ENCODE data around the gene APBA3. TPM values are rescaled to one million over a fixed set of nuclear protein-coding genes. Genes with fewer than 3 reads are reported as not detected.

The APBA3 gene
- total RNA-seq, 1 donor from 2014 or later = 51.2 TPM

GRCh38 chr19:3778899-3779723 is 17.6 kb upstream of the APBA3 start:
- DNase-seq (no peak), ATAC-seq (ENCODE audit: low read depth) (no peak)
- peaks cover 13% of the 10 kb centered on the region for H3K9me3 Mint-ChIP-seq
- H3K4me3 Mint-ChIP-seq = no peak overlapping the region
- H3K27ac Mint-ChIP-seq = no peak overlapping the region
- CTCF ChIA-PET = no interaction called here
- intact Hi-C loops (cut with micrococcal nuclease) = no loop called here
- TF ChIP-seq CTCF (IDR thresholded peaks at IDR 0.05) = no peak
- peaks cover 10% of the 10 kb centered on the region for H3K36me3 Mint-ChIP-seq (ENCODE audit: low read depth)
- no peaks in the 10 kb centered on the region for H3K27me3 Mint-ChIP-seq
- H3K4me1 Mint-ChIP-seq = no peaks in the 10 kb centered on the region
- POLR2A ChIA-PET = interaction anchor here (0.7 to 1.7 kb wide), 2 partner anchors 17 to 69 kb away, joined by 3 to 6 read pairs; partner anchors contain the start of gene MRPL54

- TF ChIP-seq CTCF (IDR thresholded peaks at IDR 0.05) = no peak
- no peaks in the 10 kb centered on the region for H3K4me1 Mint-ChIP-seq
- peaks cover 10% of the 10 kb centered on the region for H3K36me3 Mint-ChIP-seq (ENCODE audit: low read depth)
- no peaks in the 10 kb centered on the region for H3K27me3 Mint-ChIP-seq
- POLR2A ChIA-PET = interaction anchor here (0.7 to 1.7 kb wide), 2 partner anchors 16 to 70 kb away, joined by 3 to 6 read pairs; partner anchors contain the start of gene MRPL54
- intact Hi-C loops (cut with micrococcal nuclease) = no loop called here
- CTCF ChIA-PET = no interaction called here
- no peak overlapping the region for H3K4me3 Mint-ChIP-seq
- DNase-seq (no peak), ATAC-seq (ENCODE audit: low read depth) (no peak)
- no peak overlapping the region for H3K27ac Mint-ChIP-seq
- H3K9me3 Mint-ChIP-seq = peaks cover 13% of the 10 kb centered on the region
Observed at GRCh38 chr19:3778104-3778867, 16.8 kb upstream of the APBA3 start.

- H3K36me3 Mint-ChIP-seq (ENCODE audit: low read depth) = peaks cover 3% of the 10 kb centered on the region
- H3K27me3 Mint-ChIP-seq = no peaks in the 10 kb centered on the region
- peaks cover 4% of the 10 kb centered on the region for H3K9me3 Mint-ChIP-seq
- DNase-seq (no peak), ATAC-seq (ENCODE audit: low read depth) (no peak)
- H3K27ac Mint-ChIP-seq = no peak overlapping the region
- H3K4me3 Mint-ChIP-seq = no peak overlapping the region
- ChIA-PET CTCF (no interaction called here), POLR2A (no interaction called here)
- TF ChIP-seq CTCF (IDR thresholded peaks at IDR 0.05) = no peak
- H3K4me1 Mint-ChIP-seq = no peaks in the 10 kb centered on the region
- intact Hi-C loops (cut with micrococcal nuclease) = no loop called here
Observed at GRCh38 chr19:3776479-3777040, 15.1 kb upstream of the APBA3 start.

- DNase-seq = no peak
- H3K4me1 Mint-ChIP-seq = no peaks in the 10 kb centered on the region
- H3K4me3 Mint-ChIP-seq = no peak overlapping the region
- CTCF ChIA-PET = no interaction called here
- no peak overlapping the region for H3K27ac Mint-ChIP-seq
- TF ChIP-seq CTCF (IDR thresholded peaks at IDR 0.05) = no peak
- no peaks in the 10 kb centered on the region for H3K27me3 Mint-ChIP-seq
- no peaks in the 10 kb centered on the region for H3K9me3 Mint-ChIP-seq
- POLR2A ChIA-PET = no interaction called here
- peaks cover 4% of the 10 kb centered on the region for H3K36me3 Mint-ChIP-seq (ENCODE audit: low read depth)
- intact Hi-C loops (cut with micrococcal nuclease) = no loop called here
- ATAC-seq (ENCODE audit: low read depth) = no peak
Observed at GRCh38 chr19:3775831-3776230, 14.3 kb upstream of the APBA3 start.

- DNase-seq (no peak), ATAC-seq (ENCODE audit: low read depth) (no peak)
- TF ChIP-seq CTCF (IDR thresholded peaks at IDR 0.05) = no peak
- Mint-ChIP-seq H3K4me1 (no peaks in the 10 kb centered on the region), H3K36me3 (ENCODE audit: low read depth) (peaks cover 4% of the 10 kb centered on the region), H3K27ac (no peak overlapping the region), H3K9me3 (no peaks in the 10 kb centered on the region), H3K4me3 (no peak overlapping the region), H3K27me3 (no peaks in the 10 kb centered on the region)
- POLR2A ChIA-PET = interaction anchor here (1.2 kb wide), 1 partner anchor 13 kb away, joined by 3 read pairs; the partner anchor contains the start of gene MRPL54
- intact Hi-C loops (cut with micrococcal nuclease) = no loop called here
- CTCF ChIA-PET = no interaction called here
Observed at GRCh38 chr19:3775374-3775711, 13.9 kb upstream of the APBA3 start.
